ENCODE results near the gene SREK1.
"Not testable (repeated sequence)": the region's sequence is repeated elsewhere in the genome, so short reads cannot be mapped to it uniquely, and the experiment has no call there.

Gene SREK1

DNA sequence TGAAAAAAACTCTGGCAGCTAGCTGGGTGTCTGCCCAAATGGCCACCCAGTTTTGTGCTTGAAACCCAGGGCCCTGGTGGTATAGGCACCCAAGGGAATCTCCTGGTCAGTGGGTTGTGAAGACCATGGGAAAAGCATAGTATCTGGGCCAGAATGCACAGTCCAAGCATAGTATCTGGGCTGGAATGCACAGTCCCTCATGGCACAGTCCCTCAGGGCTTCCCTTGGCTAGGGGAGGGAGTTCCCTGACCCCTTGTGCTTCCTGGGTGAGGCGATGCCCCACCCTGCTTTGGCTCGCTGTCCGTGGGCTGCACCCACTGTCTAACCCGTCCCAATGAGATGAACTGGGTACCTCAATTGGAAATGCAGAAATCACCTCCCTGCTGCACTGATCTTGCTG is 78.8 kb downstream of the SREK1 start:
- not testable (repeated sequence) for FAIRE-seq

DNA sequence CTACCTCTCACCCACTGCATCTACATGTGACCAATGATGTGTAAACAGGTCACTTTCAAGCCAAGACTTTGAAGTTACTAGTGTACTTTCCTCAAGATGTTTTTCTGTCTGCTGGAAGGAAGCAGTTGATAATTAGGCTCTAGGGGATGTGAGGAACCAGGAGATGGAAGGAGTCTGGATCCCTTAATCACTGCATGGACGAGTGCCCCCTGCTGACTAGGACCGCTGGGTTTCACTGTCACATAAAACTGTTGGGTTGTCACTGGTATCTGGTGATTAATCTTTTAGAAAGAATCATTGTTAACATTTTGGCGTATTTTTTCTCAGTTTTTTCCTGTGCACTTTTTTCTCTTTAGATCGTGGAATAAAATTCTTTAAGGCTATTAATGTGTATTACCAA is 79.5 kb downstream of the SREK1 start:
- FAIRE-seq = no peak

DNA sequence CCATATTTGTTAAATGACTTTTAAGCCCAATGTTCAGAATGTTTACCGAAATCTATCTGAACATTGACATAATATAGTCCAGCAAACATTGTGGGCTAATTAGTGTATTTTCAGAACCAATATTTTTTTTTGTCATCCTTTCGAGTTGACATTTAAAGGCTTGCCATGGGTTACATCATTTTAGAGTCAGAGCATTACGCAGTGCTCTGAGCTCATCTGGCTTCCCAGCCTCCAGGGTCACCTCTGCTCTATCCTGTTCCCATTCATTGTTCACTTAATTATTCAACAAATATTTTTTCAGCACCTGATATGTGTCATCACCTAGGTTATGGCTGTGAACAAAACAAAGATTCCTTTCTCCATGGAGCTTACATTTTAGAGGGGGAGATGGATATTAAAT is 80.2 kb downstream of the SREK1 start:
- FAIRE-seq = no peak

DNA sequence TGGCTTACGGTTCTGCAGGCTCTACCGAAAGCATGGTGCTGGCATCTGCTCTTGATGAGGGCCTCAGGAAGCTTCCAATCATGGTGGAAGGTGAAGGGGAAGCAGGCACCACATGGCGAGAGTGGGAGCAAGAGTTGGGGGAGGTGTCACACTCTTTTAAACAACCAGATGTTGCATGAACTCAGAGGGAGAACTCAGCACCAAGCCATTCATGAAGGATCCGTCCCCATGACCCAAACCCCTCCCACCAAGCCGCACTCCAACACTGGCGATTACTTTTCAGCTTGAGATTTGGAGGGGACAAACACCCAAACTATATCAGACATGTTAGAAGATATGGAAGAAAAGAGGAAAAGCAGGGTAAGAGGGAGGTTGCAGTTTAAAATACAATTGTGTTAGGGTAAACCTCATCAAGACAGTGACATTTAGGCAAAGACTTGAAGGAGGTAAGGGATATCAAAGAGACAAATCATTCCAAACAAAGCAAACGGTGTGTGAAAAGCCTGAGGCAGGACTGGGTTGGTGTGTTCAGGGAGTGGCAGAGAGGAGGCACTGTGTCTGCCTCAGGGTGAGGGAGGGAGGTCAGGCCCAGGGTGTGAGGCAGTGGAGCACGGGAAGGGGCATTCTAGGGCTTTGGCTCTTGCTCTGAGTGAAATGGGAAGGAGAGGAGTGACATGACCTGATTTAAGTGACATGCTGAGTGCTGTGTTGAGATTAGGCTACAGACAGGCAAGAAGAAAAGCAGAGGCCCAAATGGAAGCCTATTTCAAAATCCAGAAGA is 80.9 kb downstream of the SREK1 start:
- FAIRE-seq = no peak

DNA sequence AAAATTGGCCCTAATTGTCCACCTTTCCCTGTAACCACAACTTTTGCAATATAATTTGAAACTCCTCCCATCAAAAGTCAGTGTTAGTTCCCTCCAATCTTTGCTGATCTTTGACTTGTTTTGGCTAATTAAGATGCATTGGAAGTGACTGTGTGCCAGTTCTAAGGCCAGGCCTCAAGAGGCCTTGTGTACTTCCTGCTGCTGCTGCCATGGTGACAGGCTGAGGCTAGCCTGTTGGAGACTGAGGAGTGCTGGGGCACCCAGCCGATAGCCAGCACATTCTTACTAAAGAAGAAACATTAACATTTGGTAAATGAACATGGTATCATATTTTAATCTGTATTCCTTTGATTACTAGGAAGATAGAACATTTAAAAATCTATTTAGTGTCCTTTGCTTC is 86.5 kb downstream of the SREK1 start:
- FAIRE-seq = no peak

DNA sequence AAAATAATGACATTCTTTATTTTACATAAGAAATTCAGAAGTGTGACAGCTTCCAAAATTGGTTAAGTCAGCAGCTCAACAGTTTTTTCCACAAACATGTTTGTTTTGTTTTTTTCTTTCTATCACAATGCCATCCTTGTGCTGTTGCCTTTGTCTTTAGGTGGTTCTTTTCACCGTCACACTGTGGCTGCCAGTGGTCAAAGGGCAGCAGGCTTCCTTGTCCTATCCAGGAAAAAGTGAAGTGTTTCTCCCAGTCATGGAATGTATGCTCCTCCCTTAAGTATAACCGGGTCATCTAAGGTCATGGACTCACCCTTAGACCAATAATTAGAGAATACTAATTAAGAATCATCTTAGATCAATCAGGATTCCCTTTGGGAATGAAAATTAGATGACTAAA is 87.4 kb downstream of the SREK1 start:
- no peak for FAIRE-seq

DNA sequence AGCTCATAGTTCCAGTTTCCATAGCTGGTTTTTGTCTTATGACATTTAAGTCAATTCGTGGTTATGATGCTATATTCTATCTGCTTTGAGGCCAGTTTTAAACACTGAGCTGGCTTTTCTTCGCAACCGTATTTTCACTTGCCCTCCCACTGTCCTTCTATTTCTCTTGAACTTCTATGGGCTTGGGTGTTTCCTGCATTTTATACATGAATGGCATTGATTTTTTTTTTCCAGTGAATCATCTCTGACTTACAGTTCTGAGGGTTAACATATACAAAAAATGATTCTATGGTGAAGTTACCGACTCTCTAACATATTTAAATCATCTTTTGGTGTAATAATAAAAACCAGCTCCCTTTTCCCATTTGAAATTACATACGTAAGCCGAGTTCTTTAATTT is 88.2 kb downstream of the SREK1 start:
- no peak for FAIRE-seq

DNA sequence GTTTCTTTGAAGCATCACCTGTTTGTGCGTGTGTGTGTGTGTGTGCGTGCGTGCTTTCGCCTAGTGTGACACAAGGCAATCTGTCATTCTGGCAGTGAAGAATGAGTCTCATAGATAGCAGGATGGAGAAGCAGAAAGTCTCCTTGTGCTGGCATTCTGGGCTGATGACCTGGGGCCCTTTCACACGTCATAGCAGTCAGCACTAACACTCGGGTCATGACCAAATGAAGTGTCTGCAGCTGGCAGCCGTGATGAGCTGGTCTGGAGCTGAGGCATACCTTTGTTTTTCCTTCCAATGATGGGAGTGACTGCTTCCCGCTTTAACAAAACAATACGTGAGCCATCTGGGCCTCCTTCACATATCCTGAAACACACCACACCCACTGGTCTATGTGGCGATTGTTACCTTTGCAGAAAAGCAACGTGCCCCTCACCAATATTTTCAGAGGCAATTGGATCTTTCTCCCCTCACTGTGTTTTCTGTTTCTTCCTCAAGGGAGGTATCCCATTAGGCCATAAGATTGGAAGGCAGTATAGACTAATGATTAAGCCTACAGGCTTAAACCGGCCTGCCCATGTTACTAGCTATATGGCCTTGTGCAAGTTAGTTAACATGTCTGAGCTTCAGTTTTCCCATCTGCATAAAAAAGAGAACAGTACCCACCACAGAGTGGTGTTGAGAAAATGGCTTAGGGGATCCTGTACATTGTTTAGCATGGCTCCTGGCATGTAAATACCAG is 88.8 kb downstream of the SREK1 start:
- FAIRE-seq = no peak
